Measurements from ENCODE around the gene DCDC2B. TPM values are rescaled to one million over a fixed set of nuclear protein-coding genes. Genes with fewer than 3 reads are reported as not detected.
"Not testable (repeated sequence)": the region's sequence is repeated elsewhere in the genome, so short reads cannot be mapped to it uniquely, and the experiment has no call there.

DCDC2B gene
- total and polyA plus RNA-seq, 7 donors: 0.04 TPM; not detected in 6

- intact Hi-C loops (cut with DNase I): no loop called here
- no peak for ATAC-seq
- DNase-seq: no peak
- TF ChIP-seq, protein P1, sequence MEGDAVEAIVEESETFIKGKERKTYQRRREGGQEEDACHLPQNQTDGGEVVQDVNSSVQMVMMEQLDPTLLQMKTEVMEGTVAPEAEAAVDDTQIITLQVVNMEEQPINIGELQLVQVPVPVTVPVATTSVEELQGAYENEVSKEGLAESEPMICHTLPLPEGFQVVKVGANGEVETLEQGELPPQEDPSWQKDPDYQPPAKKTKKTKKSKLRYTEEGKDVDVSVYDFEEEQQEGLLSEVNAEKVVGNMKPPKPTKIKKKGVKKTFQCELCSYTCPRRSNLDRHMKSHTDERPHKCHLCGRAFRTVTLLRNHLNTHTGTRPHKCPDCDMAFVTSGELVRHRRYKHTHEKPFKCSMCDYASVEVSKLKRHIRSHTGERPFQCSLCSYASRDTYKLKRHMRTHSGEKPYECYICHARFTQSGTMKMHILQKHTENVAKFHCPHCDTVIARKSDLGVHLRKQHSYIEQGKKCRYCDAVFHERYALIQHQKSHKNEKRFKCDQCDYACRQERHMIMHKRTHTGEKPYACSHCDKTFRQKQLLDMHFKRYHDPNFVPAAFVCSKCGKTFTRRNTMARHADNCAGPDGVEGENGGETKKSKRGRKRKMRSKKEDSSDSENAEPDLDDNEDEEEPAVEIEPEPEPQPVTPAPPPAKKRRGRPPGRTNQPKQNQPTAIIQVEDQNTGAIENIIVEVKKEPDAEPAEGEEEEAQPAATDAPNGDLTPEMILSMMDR (IDR thresholded peaks at IDR 0.05): no peak
- 82 to 85% (median 83%) methylated on average over 10 of the region's 10 CpGs for WGBS, 3 donors
- Histone ChIP-seq H3K36me3 (ENCODE audit: insufficient read depth in 1 of 2, low read depth in 1 of 2) (no peaks in the 10 kb centered on the region), H3K27ac (no peak overlapping the region), H3K4me1 (no peaks in the 10 kb centered on the region), H3K4me3 (no peak overlapping the region), H3K27me3 (ENCODE audit: insufficient read depth in 3 of 3, low read length in 2 of 3) (peaks cover 0 to 2% (median 0%) of the 10 kb centered on the region in 3 donors), H3K9me3 (no peaks in the 10 kb centered on the region)
These were observed 46.5 kb downstream of the DCDC2B start for GRCh38 chr1:32255072-32256071.

- Histone ChIP-seq H3K9me3 (no peaks in the 10 kb centered on the region), H3K27me3 (ENCODE audit: insufficient read depth in 3 of 3, low read length in 2 of 3) (peaks cover 0 to 2% (median 0%) of the 10 kb centered on the region in 3 donors), H3K4me1 (no peaks in the 10 kb centered on the region), H3K4me3 (no peak overlapping the region), H3K36me3 (ENCODE audit: insufficient read depth in 1 of 2, low read depth in 1 of 2) (no peaks in the 10 kb centered on the region), H3K27ac (no peak overlapping the region)
- 76 to 78% (median 77%) methylated on average over 9 of the region's 9 CpGs for WGBS, 3 donors
- TF ChIP-seq, protein P1 (IDR thresholded peaks at IDR 0.05): no peak
- intact Hi-C loops (cut with DNase I): no loop called here
- DNase-seq: no peak
- ATAC-seq: no peak
These were observed 47.8 kb downstream of the DCDC2B start for GRCh38 chr1:32256473-32257226.

DNA sequence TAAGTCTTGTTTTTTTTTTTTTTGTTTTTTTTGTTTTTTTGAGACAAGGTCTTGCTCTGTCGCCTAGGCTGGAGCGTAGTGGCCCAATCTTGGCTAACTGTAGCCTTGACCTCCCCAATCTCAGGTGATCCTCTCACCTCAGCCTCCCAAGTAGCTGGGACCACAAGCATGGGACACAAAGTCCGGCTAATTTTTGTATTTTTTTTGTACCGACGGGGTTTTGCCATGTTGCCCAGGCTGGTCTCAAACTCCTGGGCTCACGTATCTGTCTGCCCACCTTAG lies 48.3 kb downstream of the DCDC2B start:
- WGBS, 3 donors: 89 to 93% (median 91%) methylated on average over 6 of the region's 6 CpGs
- TF ChIP-seq, protein P1 (IDR thresholded peaks at IDR 0.05): no peak
- Histone ChIP-seq H3K27me3 (ENCODE audit: insufficient read depth in 3 of 3, low read length in 2 of 3) (peaks cover 0 to 1% (median 0%) of the 10 kb centered on the region in 3 donors), H3K4me3 (no peak overlapping the region), H3K9me3 (no peaks in the 10 kb centered on the region), H3K27ac (no peak overlapping the region), H3K36me3 (ENCODE audit: insufficient read depth in 1 of 2, low read depth in 1 of 2) (no peaks in the 10 kb centered on the region), H3K4me1 (no peaks in the 10 kb centered on the region)
- ATAC-seq (no peak), DNase-seq (no peak)
- intact Hi-C loops (cut with DNase I): no loop called here

DNA sequence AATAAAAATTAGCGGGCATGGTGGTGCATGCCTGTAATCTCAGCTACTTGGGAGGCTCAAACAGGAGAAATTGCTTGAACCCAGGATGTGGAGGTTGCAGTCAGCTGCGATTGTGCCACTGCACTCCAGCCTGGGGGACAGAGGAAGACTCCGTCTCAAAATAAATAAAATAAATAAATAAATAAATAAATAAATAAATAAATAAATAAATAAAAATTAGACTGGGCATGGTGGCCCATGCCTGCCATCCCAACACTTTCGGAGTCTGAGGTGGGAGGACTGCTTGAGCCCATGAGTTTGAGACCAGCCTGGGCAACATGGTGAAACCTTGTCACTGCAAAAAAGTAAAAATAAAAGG lies 54.3 kb downstream of the DCDC2B start:
- H3K27ac ChIP-seq; H3K4me3 ChIP-seq; H3K9me3 ChIP-seq; DNase-seq; H3K27me3 ChIP-seq (ENCODE audit: insufficient read depth in 3 of 3, low read length in 2 of 3); H3K4me1 ChIP-seq; intact Hi-C loops (cut with DNase I); H3K36me3 ChIP-seq (ENCODE audit: insufficient read depth in 1 of 2, low read depth in 1 of 2); ATAC-seq: not testable (repeated sequence)
- 93 to 100% (median 96%) methylated on average over 4 of the region's 4 CpGs for WGBS, 3 donors

- Histone ChIP-seq H3K4me1 (no peaks in the 10 kb centered on the region), H3K9me3 (no peaks in the 10 kb centered on the region), H3K4me3 (no peak overlapping the region), H3K27me3 (ENCODE audit: insufficient read depth in 3 of 3, low read length in 2 of 3) (no peaks in the 10 kb centered on the region), H3K27ac (no peak overlapping the region), H3K36me3 (ENCODE audit: insufficient read depth in 1 of 2, low read depth in 1 of 2) (no peaks in the 10 kb centered on the region)
- ATAC-seq: no peak
- DNase-seq: no peak
- TF ChIP-seq, protein P1 (IDR thresholded peaks at IDR 0.05): no peak
- intact Hi-C loops (cut with DNase I): no loop called here
- WGBS, 3 donors: 83 to 91% (median 84%) methylated on average over 4 of the region's 4 CpGs
These were observed 54.9 kb downstream of the DCDC2B start for GRCh38 chr1:32263744-32264143.
